ENCODE measurements around the gene PAH. TPM values are rescaled to one million over a fixed set of nuclear protein-coding genes. Genes with fewer than 3 reads are reported as not detected.

PAH gene
- total and polyA plus RNA-seq, 2 of the 4 experiments (the other 2 are of a cell fraction) = not detected

DNA sequence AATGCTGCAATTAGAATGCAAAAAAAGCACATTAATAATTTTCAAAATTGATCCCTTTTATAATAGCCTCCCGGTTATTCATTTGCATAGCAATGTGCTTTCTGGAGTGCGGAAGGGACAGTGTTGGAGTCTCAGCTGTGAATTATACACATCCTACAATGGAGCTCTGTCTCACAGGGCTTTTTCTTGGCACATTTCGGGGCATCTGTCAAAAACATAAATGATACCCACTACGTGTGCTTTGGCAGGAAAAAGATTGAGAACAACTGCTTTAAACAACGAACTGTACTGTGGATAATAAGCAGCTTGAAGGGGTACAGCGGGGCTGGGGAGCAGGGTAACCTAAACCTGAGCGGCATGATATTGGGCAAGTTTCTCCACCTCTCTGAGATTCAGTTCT lies 123.1 kb downstream of the PAH start:
- Histone ChIP-seq H3K4me3 (ENCODE audit: insufficient read depth, low read depth, low read length) (no peak overlapping the region), H2AFZ (replicated peaks; ENCODE audit: low read length, poor library complexity) (no peak overlapping the region), H3K4ac (ENCODE audit: low read depth, low read length) (no peak overlapping the region), H2BK5ac (ENCODE audit: low read depth, low read length, poor library complexity, severe bottlenecking) (no peak overlapping the region), H3K18ac (ENCODE audit: low read depth, low read length) (no peak overlapping the region), H4K8ac (ENCODE audit: low read depth in 2 of 2, low read length in 2 of 2) (no peak overlapping the region), H3K56ac (ENCODE audit: extremely low read depth, insufficient read depth, low read length) (no peak overlapping the region), H3K27me3 (ENCODE audit: control insufficient read depth, insufficient read depth, low read length) (no peaks in the 10 kb centered on the region), H2BK15ac (ENCODE audit: low read depth, low read length) (no peak overlapping the region), H2BK20ac (ENCODE audit: low read depth, low read length) (no peak overlapping the region), H3K27ac (ENCODE audit: insufficient read depth, low read length) (no peak overlapping the region), H3K14ac (replicated peaks; ENCODE audit: low read depth, low read length) (no peak overlapping the region), H3K4me1 (ENCODE audit: control insufficient read depth, insufficient read depth, low read length) (no peaks in the 10 kb centered on the region), H2AK9ac (replicated peaks; ENCODE audit: low read depth, low read length, poor library complexity) (no peak overlapping the region), H2BK120ac (ENCODE audit: low read depth, low read length) (no peak overlapping the region), H3K79me1 (ENCODE audit: low read depth in 1 of 2, low read length in 2 of 2) (no peaks in the 10 kb centered on the region), H2AK5ac (ENCODE audit: low read depth, low read length) (no peak overlapping the region), H3K9me1 (ENCODE audit: insufficient read depth, low read length) (no peaks in the 10 kb centered on the region), H3K36me3 (ENCODE audit: control insufficient read depth, insufficient read depth, low read length) (no peaks in the 10 kb centered on the region), H4K91ac (ENCODE audit: insufficient read depth, low read depth, low read length) (no peak overlapping the region), H3K23ac (ENCODE audit: low read depth, low read length) (no peak overlapping the region), H3K9me3 (ENCODE audit: control insufficient read depth, insufficient read depth, low read length) (no peaks in the 10 kb centered on the region), H3K4me2 (ENCODE audit: low read depth, low read length) (no peak overlapping the region), H3K9ac (ENCODE audit: low read depth, low read length) (no peak overlapping the region), H4K5ac (ENCODE audit: low read depth, low read length) (no peak overlapping the region), H4K20me1 (ENCODE audit: insufficient read depth, low read length) (no peaks in the 10 kb centered on the region)
- in situ Hi-C loops (cut with MboI; ENCODE audit: low sequenced_read_pairs) (no loop called here), intact Hi-C loops (cut with micrococcal nuclease) (no loop called here), dilution Hi-C loops (cut with HindIII; ENCODE audit: low sequenced_read_pairs, unreplicated experiment) (no loop called here)
- CTCF ChIA-PET = no interaction called here
- DNase-seq = no peak
- POLR2A ChIA-PET (ENCODE audit: unreplicated experiment) = no interaction called here
- TF ChIP-seq MXI1 (IDR thresholded peaks at IDR 0.05; ENCODE audit: borderline replicate concordance, low read depth, low read length) = no peak
- TF ChIP-seq MAZ (IDR thresholded peaks at IDR 0.05; ENCODE audit: borderline replicate concordance, low read depth, low read length) = no peak
- no peak for TF ChIP-seq NFE2L2 (IDR thresholded peaks at IDR 0.05; ENCODE audit: low read depth, low read length)
- TF ChIP-seq, protein P1, sequence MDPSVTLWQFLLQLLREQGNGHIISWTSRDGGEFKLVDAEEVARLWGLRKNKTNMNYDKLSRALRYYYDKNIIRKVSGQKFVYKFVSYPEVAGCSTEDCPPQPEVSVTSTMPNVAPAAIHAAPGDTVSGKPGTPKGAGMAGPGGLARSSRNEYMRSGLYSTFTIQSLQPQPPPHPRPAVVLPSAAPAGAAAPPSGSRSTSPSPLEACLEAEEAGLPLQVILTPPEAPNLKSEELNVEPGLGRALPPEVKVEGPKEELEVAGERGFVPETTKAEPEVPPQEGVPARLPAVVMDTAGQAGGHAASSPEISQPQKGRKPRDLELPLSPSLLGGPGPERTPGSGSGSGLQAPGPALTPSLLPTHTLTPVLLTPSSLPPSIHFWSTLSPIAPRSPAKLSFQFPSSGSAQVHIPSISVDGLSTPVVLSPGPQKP (IDR thresholded peaks at IDR 0.05; ENCODE audit: borderline replicate concordance, low read depth, low read length) = no peak
- TF ChIP-seq RAD21 (IDR thresholded peaks at IDR 0.05; ENCODE audit: low read length) = no peak
- no peak for TF ChIP-seq POLR2A (IDR thresholded peaks at IDR 0.05; ENCODE audit: low read depth, low read length)
- TF ChIP-seq RFX5 (IDR thresholded peaks at IDR 0.05; ENCODE audit: low read depth, low read length) = no peak
- no peak for TF ChIP-seq RCOR1 (IDR thresholded peaks at IDR 0.05; ENCODE audit: insufficient replicate concordance, low read length)
- TF ChIP-seq FOS (IDR thresholded peaks at IDR 0.05; ENCODE audit: low read depth, low read length) = no peak
- no peak for TF ChIP-seq SMC3 (IDR thresholded peaks at IDR 0.05; ENCODE audit: low read depth, low read length)
- TF ChIP-seq, protein P2, sequence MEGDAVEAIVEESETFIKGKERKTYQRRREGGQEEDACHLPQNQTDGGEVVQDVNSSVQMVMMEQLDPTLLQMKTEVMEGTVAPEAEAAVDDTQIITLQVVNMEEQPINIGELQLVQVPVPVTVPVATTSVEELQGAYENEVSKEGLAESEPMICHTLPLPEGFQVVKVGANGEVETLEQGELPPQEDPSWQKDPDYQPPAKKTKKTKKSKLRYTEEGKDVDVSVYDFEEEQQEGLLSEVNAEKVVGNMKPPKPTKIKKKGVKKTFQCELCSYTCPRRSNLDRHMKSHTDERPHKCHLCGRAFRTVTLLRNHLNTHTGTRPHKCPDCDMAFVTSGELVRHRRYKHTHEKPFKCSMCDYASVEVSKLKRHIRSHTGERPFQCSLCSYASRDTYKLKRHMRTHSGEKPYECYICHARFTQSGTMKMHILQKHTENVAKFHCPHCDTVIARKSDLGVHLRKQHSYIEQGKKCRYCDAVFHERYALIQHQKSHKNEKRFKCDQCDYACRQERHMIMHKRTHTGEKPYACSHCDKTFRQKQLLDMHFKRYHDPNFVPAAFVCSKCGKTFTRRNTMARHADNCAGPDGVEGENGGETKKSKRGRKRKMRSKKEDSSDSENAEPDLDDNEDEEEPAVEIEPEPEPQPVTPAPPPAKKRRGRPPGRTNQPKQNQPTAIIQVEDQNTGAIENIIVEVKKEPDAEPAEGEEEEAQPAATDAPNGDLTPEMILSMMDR (conservative IDR thresholded peaks at IDR 0.05; ENCODE audit: low read depth, low read length) = no peak
- no peak for TF ChIP-seq CHD1 (IDR thresholded peaks at IDR 0.05; ENCODE audit: low read depth, low read length)
- TF ChIP-seq, protein P3, sequence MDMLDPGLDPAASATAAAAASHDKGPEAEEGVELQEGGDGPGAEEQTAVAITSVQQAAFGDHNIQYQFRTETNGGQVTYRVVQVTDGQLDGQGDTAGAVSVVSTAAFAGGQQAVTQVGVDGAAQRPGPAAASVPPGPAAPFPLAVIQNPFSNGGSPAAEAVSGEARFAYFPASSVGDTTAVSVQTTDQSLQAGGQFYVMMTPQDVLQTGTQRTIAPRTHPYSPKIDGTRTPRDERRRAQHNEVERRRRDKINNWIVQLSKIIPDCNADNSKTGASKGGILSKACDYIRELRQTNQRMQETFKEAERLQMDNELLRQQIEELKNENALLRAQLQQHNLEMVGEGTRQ (IDR thresholded peaks at IDR 0.05; ENCODE audit: low read depth, low read length) = no peak
- TF ChIP-seq BHLHE40 (IDR thresholded peaks at IDR 0.05; ENCODE audit: low read depth, low read length) = no peak
- TF ChIP-seq MAFK (IDR thresholded peaks at IDR 0.05; ENCODE audit: low read depth, low read length) = no peak
- no CpG with 5 or more reads among the region's 7 CpGs for WGBS, 2 experiments (ENCODE audit: extremely low coverage in 2 of 2, insufficient read length in 1 of 2)
- no peak for ATAC-seq (ENCODE audit: low read depth)
- BruUV-seq (replicated peaks) = no TSS peak

Data from IMR-90 (cell line).